ENCODE measurements around the gene FMNL1. TPM values are rescaled to one million over a fixed set of nuclear protein-coding genes. Genes with fewer than 3 reads are reported as not detected.

Gene FMNL1
- total RNA-seq, 1 experiment from 2014 or later = 3.0 TPM

DNA sequence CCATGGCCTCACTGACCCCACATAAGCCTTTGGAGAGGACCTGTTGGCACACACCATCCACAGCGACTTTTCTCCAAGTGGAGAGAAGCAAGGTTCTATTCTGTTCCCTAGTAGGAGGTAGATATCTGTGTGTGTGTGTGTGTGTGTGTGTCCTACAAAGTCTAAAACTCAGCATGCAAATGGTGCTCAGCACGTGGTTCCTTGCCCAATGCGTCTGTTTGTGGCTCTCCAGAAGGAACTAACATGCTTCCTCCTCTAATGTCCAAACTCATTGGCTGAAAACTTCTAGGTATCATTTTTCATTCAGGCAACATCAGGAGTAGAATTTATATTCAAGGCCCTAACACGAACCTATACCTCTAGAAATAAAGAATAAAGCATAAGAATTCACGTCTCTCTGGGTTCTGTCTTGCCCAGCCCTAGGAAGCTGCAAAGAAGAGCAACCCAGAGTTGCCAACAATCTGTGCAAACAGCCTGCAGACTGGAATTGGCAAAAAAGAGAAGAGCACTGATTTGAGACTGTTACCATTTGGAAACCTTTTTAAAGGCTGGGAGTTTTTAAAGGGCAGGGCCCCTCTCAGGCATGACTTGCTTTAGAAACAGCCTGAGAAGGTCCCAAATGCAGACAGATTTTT is 69.6 kb downstream of the FMNL1 start:
- intact Hi-C loops (cut with micrococcal nuclease; ENCODE audit: unreplicated experiment) = no loop called here
- Mint-ChIP-seq H3K9me3 (ENCODE audit: unreplicated experiment) (no peaks in the 10 kb centered on the region), H3K36me3 (ENCODE audit: insufficient read depth, unreplicated experiment) (peaks cover 24% of the 10 kb centered on the region), H3K4me3 (ENCODE audit: unreplicated experiment) (no peak overlapping the region), H3K27me3 (ENCODE audit: insufficient read depth, unreplicated experiment) (no peaks in the 10 kb centered on the region), H3K27ac (ENCODE audit: unreplicated experiment) (no peak overlapping the region), H3K4me1 (ENCODE audit: low read depth, unreplicated experiment) (peaks cover 18% of the 10 kb centered on the region)
- DNase-seq = no peak
- Histone ChIP-seq H3K4me1 (peaks cover 23% of the 10 kb centered on the region), H3K4me3 (ENCODE audit: low read depth, low read length) (no peak overlapping the region), H3K36me3 (ENCODE audit: control insufficient read depth, insufficient read depth, low read length) (no peaks in the 10 kb centered on the region), H3K9me3 (no peaks in the 10 kb centered on the region), H3K27me3 (replicated peaks; ENCODE audit: control insufficient read depth, insufficient read depth, low read length) (no peaks in the 10 kb centered on the region)
- TF ChIP-seq, protein P1, sequence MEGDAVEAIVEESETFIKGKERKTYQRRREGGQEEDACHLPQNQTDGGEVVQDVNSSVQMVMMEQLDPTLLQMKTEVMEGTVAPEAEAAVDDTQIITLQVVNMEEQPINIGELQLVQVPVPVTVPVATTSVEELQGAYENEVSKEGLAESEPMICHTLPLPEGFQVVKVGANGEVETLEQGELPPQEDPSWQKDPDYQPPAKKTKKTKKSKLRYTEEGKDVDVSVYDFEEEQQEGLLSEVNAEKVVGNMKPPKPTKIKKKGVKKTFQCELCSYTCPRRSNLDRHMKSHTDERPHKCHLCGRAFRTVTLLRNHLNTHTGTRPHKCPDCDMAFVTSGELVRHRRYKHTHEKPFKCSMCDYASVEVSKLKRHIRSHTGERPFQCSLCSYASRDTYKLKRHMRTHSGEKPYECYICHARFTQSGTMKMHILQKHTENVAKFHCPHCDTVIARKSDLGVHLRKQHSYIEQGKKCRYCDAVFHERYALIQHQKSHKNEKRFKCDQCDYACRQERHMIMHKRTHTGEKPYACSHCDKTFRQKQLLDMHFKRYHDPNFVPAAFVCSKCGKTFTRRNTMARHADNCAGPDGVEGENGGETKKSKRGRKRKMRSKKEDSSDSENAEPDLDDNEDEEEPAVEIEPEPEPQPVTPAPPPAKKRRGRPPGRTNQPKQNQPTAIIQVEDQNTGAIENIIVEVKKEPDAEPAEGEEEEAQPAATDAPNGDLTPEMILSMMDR (IDR thresholded peaks at IDR 0.05; ENCODE audit: insufficient read depth in 1 of 2, low read depth in 1 of 2, low read length in 1 of 2, severe bottlenecking in 1 of 2, unreplicated experiment in 1 of 2) = no peak
- CTCF ChIA-PET = no interaction called here
- no TSS peak for BruUV-seq (replicated peaks)
- POLR2A ChIA-PET = no interaction called here

DNA sequence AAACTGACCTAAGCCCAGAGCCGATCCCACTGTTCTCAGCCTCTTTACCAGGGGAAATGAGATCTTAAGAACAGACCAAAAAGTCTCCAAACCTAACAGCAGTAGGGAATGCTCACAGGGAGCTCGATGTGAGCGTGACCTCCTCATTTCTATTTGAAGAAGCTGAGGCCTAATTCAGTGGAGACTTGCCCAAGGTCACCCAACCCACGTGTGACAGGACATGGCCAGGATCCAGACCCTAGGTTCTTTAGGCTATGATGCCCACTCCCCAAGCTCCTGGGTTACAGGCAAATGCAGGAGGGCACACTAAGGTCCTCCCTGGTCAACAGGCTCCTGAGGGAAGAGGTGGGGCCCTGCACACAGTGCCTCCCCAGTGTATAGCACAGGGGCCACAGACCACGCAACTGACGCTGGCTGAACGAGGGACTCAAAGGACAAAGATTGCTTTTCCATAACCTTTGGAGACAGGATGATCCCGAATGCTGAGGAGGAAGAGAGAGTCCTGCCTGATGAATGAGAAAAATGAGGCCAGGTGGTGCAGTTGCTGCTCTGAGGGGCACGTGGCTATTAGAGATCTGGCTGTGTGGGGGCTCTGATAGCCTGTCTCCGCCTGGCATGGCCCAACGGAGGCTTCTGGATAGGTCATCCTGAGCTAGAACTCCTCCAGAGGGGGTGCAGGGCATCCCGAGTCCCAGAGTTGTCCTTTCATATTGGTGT is 71.2 kb downstream of the FMNL1 start:
- Histone ChIP-seq H3K4me3 (ENCODE audit: low read depth, low read length) (no peak overlapping the region), H3K4me1 (peaks cover 20% of the 10 kb centered on the region), H3K36me3 (ENCODE audit: control insufficient read depth, insufficient read depth, low read length) (no peaks in the 10 kb centered on the region), H3K27me3 (replicated peaks; ENCODE audit: control insufficient read depth, insufficient read depth, low read length) (no peaks in the 10 kb centered on the region), H3K9me3 (no peaks in the 10 kb centered on the region)
- no peak overlapping the region for H3K4me3 Mint-ChIP-seq (ENCODE audit: unreplicated experiment)
- intact Hi-C loops (cut with micrococcal nuclease; ENCODE audit: unreplicated experiment) = no loop called here
- DNase-seq = no peak
- ChIA-PET POLR2A (no interaction called here), CTCF (interaction anchor here (0.9 to 1.1 kb wide), 4 partner anchors 19 to 900 kb away, joined by 3 to 6 read pairs (median 4); partner anchors contain the start of gene KANSL1)
- H3K36me3 Mint-ChIP-seq (ENCODE audit: insufficient read depth, unreplicated experiment) = peaks cover 18% of the 10 kb centered on the region
- no TSS peak for BruUV-seq (replicated peaks)
- no peaks in the 10 kb centered on the region for H3K9me3 Mint-ChIP-seq (ENCODE audit: unreplicated experiment)
- TF ChIP-seq, protein P1 (IDR thresholded peaks at IDR 0.05; ENCODE audit: insufficient read depth in 1 of 2, low read depth in 1 of 2, low read length in 1 of 2, severe bottlenecking in 1 of 2, unreplicated experiment in 1 of 2) = no peak
- peaks cover 18% of the 10 kb centered on the region for H3K4me1 Mint-ChIP-seq (ENCODE audit: low read depth, unreplicated experiment)
- no peak overlapping the region for H3K27ac Mint-ChIP-seq (ENCODE audit: unreplicated experiment)
- H3K27me3 Mint-ChIP-seq (ENCODE audit: insufficient read depth, unreplicated experiment) = no peaks in the 10 kb centered on the region

DNA sequence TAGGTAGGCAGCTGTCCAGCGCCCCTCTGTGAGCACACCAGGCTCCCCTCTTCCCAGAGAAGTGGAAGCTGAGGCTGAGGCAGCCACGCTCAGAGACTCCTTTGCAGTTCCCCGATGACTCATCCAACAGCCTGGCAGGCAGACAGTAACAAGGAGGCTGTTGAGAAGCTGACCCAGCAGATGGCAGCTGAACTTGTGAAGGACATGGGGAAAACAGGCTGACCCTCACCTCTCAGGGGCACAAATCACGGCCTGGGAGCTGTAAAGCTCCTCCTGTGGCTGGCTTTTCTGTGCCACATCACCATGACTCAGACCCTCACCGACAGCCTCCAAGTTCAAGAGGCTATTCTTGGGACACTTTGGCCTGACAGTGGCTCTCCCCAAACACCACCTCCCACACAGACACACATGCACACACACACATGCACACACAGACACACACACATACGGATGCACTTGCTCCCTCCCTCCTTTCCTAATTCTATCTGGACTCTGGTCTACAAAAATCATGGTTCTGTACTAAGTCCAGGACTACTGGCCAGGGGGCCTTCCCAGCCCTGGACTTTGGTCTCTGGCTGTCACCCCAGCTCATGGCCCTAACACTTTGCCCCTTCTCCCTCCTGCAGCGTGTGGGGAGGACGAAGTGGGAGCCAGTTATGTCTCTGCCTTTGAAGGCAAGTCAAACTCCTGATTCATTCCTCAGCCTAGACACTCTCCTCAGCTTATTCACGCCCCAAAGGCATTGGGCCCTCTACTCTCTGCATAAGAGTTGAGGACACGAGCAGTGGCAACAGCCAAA is 71.9 kb downstream of the FMNL1 start:
- intact Hi-C loops (cut with micrococcal nuclease; ENCODE audit: unreplicated experiment) = no loop called here
- peaks cover 18% of the 10 kb centered on the region for H3K4me1 Mint-ChIP-seq (ENCODE audit: low read depth, unreplicated experiment)
- Histone ChIP-seq H3K4me3 (ENCODE audit: low read depth, low read length) (no peak overlapping the region), H3K9me3 (no peaks in the 10 kb centered on the region), H3K36me3 (ENCODE audit: control insufficient read depth, insufficient read depth, low read length) (no peaks in the 10 kb centered on the region), H3K27me3 (replicated peaks; ENCODE audit: control insufficient read depth, insufficient read depth, low read length) (no peaks in the 10 kb centered on the region), H3K4me1 (peaks cover 14% of the 10 kb centered on the region)
- H3K4me3 Mint-ChIP-seq (ENCODE audit: unreplicated experiment) = no peak overlapping the region
- POLR2A ChIA-PET = interaction anchor here (0.5 to 0.8 kb wide), 2 partner anchors 13 to 23 kb away, joined by 3 to 6 read pairs; no protein-coding TSS in a partner anchor
- CTCF ChIA-PET = interaction anchor here (0.9 to 1.1 kb wide), 4 partner anchors 18 to 899 kb away, joined by 3 to 6 read pairs (median 4); partner anchors contain the start of gene KANSL1
- H3K27me3 Mint-ChIP-seq (ENCODE audit: insufficient read depth, unreplicated experiment) = no peaks in the 10 kb centered on the region
- no peak for DNase-seq
- peaks cover 18% of the 10 kb centered on the region for H3K36me3 Mint-ChIP-seq (ENCODE audit: insufficient read depth, unreplicated experiment)
- TF ChIP-seq, protein P1 (IDR thresholded peaks at IDR 0.05; ENCODE audit: insufficient read depth in 1 of 2, low read depth in 1 of 2, low read length in 1 of 2, severe bottlenecking in 1 of 2, unreplicated experiment in 1 of 2) = no peak
- no TSS peak for BruUV-seq (replicated peaks)
- no peaks in the 10 kb centered on the region for H3K9me3 Mint-ChIP-seq (ENCODE audit: unreplicated experiment)
- no peak overlapping the region for H3K27ac Mint-ChIP-seq (ENCODE audit: unreplicated experiment)
